ENCODE data around the gene STX4. TPM values are rescaled to one million over a fixed set of nuclear protein-coding genes. Genes with fewer than 3 reads are reported as not detected.

The STX4 gene
- total RNA-seq, 4 donors from 2014 or later, result 50.7 to 69.3 (median 63.9) TPM

- no peaks in the 10 kb centered on the region for H3K9me3 ChIP-seq
- H3K27ac ChIP-seq, result no peak overlapping the region
- TF ChIP-seq POLR2A (IDR thresholded peaks at IDR 0.05), result no peak
- TF ChIP-seq CTCF (IDR thresholded peaks at IDR 0.05), result no peak
- TF ChIP-seq EP300 (IDR thresholded peaks at IDR 0.05), result no peak
- no peaks in the 10 kb centered on the region for H3K27me3 ChIP-seq
- peaks cover 0 to 27% (median 7%) of the 10 kb centered on the region in 4 donors for H3K4me1 ChIP-seq
- no peak for DNase-seq (ENCODE audit: low spot score in 2 of 2)
- WGBS, 2 donors, result 91 to 94% methylated on average over 18 to 19 of the region's 19 CpGs
- H3K36me3 ChIP-seq, result no peaks in the 10 kb centered on the region
- H3K4me3 ChIP-seq, result no peak overlapping the region
Measured at GRCh38 chr16:31000671-31001382, 32.5 kb upstream of the STX4 start.

- TF ChIP-seq CTCF (IDR thresholded peaks at IDR 0.05) (no peak), EP300 (IDR thresholded peaks at IDR 0.05) (no peak), POLR2A (IDR thresholded peaks at IDR 0.05) (no peak)
- no peaks in the 10 kb centered on the region for H3K9me3 ChIP-seq
- no peaks in the 10 kb centered on the region for H3K27me3 ChIP-seq
- no peak overlapping the region for H3K4me3 ChIP-seq
- H3K27ac ChIP-seq, result no peak overlapping the region
- H3K4me1 ChIP-seq, result peaks cover 0 to 21% (median 7%) of the 10 kb centered on the region in 4 donors
- H3K36me3 ChIP-seq, result no peaks in the 10 kb centered on the region
- DNase-seq (ENCODE audit: low spot score in 2 of 2), result no peak
- 42 to 58% methylated on average over 15 to 16 of the region's 16 CpGs for WGBS, 2 donors
Measured at GRCh38 chr16:31001507-31002249, 31.7 kb upstream of the STX4 start.

GRCh38 chr16:31002250-31002700 is 31.1 kb upstream of the STX4 start:
- no peak overlapping the region for H3K4me3 ChIP-seq
- H3K4me1 ChIP-seq, result peaks cover 0 to 15% (median 7%) of the 10 kb centered on the region in 4 donors
- peaks cover 0 to 2% of the 10 kb centered on the region in 2 donors for H3K27me3 ChIP-seq
- H3K9me3 ChIP-seq, result no peaks in the 10 kb centered on the region
- 58 to 61% methylated on average over 10 of the region's 10 CpGs for WGBS, 2 donors
- TF ChIP-seq POLR2A (IDR thresholded peaks at IDR 0.05), result no peak
- no peak for TF ChIP-seq EP300 (IDR thresholded peaks at IDR 0.05)
- TF ChIP-seq CTCF (IDR thresholded peaks at IDR 0.05), result no peak
- no peaks in the 10 kb centered on the region for H3K36me3 ChIP-seq
- DNase-seq (ENCODE audit: low spot score in 2 of 2), result no peak
- no peak overlapping the region for H3K27ac ChIP-seq

- TF ChIP-seq CTCF (IDR thresholded peaks at IDR 0.05) (no peak), POLR2A (IDR thresholded peaks at IDR 0.05) (no peak), EP300 (IDR thresholded peaks at IDR 0.05) (no peak)
- peaks cover 0 to 8% (median 2%) of the 10 kb centered on the region in 4 donors for H3K4me1 ChIP-seq
- peaks cover 0 to 9% of the 10 kb centered on the region in 2 donors for H3K27me3 ChIP-seq
- H3K27ac ChIP-seq, result no peak overlapping the region
- no peak for DNase-seq (ENCODE audit: low spot score in 2 of 2)
- no peaks in the 10 kb centered on the region for H3K9me3 ChIP-seq
- H3K36me3 ChIP-seq, result no peaks in the 10 kb centered on the region
- WGBS, 2 donors, result 65 to 73% methylated on average over 8 to 9 of the region's 9 CpGs
- no peak overlapping the region for H3K4me3 ChIP-seq
Measured at GRCh38 chr16:31002862-31003341, 30.5 kb upstream of the STX4 start.

- Histone ChIP-seq H3K4me1 (peaks cover 0 to 5% (median 0%) of the 10 kb centered on the region in 4 donors), H3K4me3 (no peak overlapping the region), H3K27me3 (peaks cover 0 to 17% of the 10 kb centered on the region in 2 donors), H3K9me3 (no peaks in the 10 kb centered on the region), H3K36me3 (no peaks in the 10 kb centered on the region), H3K27ac (no peak overlapping the region)
- no peak for TF ChIP-seq POLR2A (IDR thresholded peaks at IDR 0.05)
- TF ChIP-seq EP300 (IDR thresholded peaks at IDR 0.05), result no peak
- TF ChIP-seq CTCF (IDR thresholded peaks at IDR 0.05), result no peak
- WGBS, 2 donors, result 82 to 85% methylated on average over 6 of the region's 6 CpGs
- no peak for DNase-seq (ENCODE audit: low spot score in 2 of 2)
Measured at GRCh38 chr16:31003744-31004143, 29.6 kb upstream of the STX4 start.
